Left ventricle myocardium inferior (tissue), 1 donor: Measurements from ENCODE around the gene UBXN1. TPM values are rescaled to one million over a fixed set of nuclear protein-coding genes. Genes with fewer than 3 reads are reported as not detected.
"Not testable (repeated sequence)": the region's sequence is repeated elsewhere in the genome, so short reads cannot be mapped to it uniquely, and the experiment has no call there.

ENCODE experiments used
- DNase-seq: peaks from one replicate; pipeline ENCODE4 v3.0.0-alpha.2; 2020
- H3K27ac ChIP-seq: fragments of 200-600 bp; replicated peaks from 2 replicates; pipeline ENCODE4 v1.8.0; 2021
- H3K27me3 ChIP-seq: fragments of 200-600 bp; 2 replicates; pipeline ENCODE4 v1.8.0; 2021; ENCODE audit warnings: low read depth
- H3K36me3 ChIP-seq: fragments of 200-600 bp; 2 replicates; pipeline ENCODE4 v1.8.0; 2021
- H3K4me1 ChIP-seq: fragments of 200-600 bp; 2 replicates; pipeline ENCODE4 v1.8.0; 2021
- H3K4me3 ChIP-seq: fragments of 200-600 bp; 2 replicates; pipeline ENCODE4 v1.8.0; 2021; ENCODE audit warnings: mild to moderate bottlenecking, moderate library complexity
- H3K9me3 ChIP-seq: fragments of 200-600 bp; replicated peaks from 2 replicates; pipeline ENCODE4 v1.8.0; 2021
- CTCF ChIP-seq: fragments of 200-600 bp; IDR thresholded peaks from 2 replicates; pipeline ENCODE4 v1.8.0; 2021; ENCODE audit warnings: antibody characterized with exemption, mild to moderate bottlenecking, borderline replicate concordance
- intact Hi-C: fragments of 100-400 bp; cut with micrococcal nuclease; formaldehyde crosslinking; loops from one replicate; pipeline ENCODE4 v1.11.0; 2022
- total RNA-seq: library from RNA; stranded (reverse); fragmentation: NEBNext Ultra II Directional; extraction: Animal tissue kit (Norgen Biotek cat#: 25700); gene quantifications from one replicate; pipeline ENCODE4 v1.2.1, GENCODE V29; 2021
- donor health status: DM: no; HTN: yes; CAD: no; lungs with severe emphysema.

Gene UBXN1
- total RNA-seq, 1 donor from 2014 or later, result 82.3 TPM

- no peaks in the 10 kb centered on the region for H3K9me3 ChIP-seq
- peak overlapping the region; percentile 92 for H3K4me3 ChIP-seq
- H3K27ac ChIP-seq, result peak overlapping the region; percentile 95
- no peaks in the 10 kb centered on the region for H3K27me3 ChIP-seq
- no peak for TF ChIP-seq CTCF
- intact Hi-C loops, result no loop called here
- H3K36me3 ChIP-seq, result peaks cover 50% of the 10 kb centered on the region
- DNase-seq, result no peak
- peaks cover 62% of the 10 kb centered on the region for H3K4me1 ChIP-seq
Measured at GRCh38 chr11:62677714-62678113, 1.2 kb downstream of the UBXN1 start.

GRCh38 chr11:62677156-62677555, 1.7 kb downstream of the UBXN1 start:
- intact Hi-C loops, result no loop called here
- Histone ChIP-seq H3K4me1 (peaks cover 68% of the 10 kb centered on the region), H3K4me3 (peak overlapping the region; percentile 92)

GRCh38 chr11:62676698-62677097, 2.2 kb downstream of the UBXN1 start:
- H3K4me1 ChIP-seq, result peaks cover 73% of the 10 kb centered on the region
- no peaks in the 10 kb centered on the region for H3K27me3 ChIP-seq
- no peaks in the 10 kb centered on the region for H3K9me3 ChIP-seq
- H3K4me3 ChIP-seq, result no peak overlapping the region
- no peak overlapping the region for H3K27ac ChIP-seq
- peaks cover 50% of the 10 kb centered on the region for H3K36me3 ChIP-seq
- intact Hi-C loops, result no loop called here
- no peak for DNase-seq
- TF ChIP-seq CTCF, result no peak

More at GRCh38 chr11:62677156-62677555, 1.7 kb downstream of the UBXN1 start:
- Histone ChIP-seq H3K27me3 (no peaks in the 10 kb centered on the region), H3K27ac (no peak overlapping the region), H3K36me3 (peaks cover 50% of the 10 kb centered on the region), H3K9me3 (no peaks in the 10 kb centered on the region)
- DNase-seq, result no peak
- no peak for TF ChIP-seq CTCF

- H3K4me1 ChIP-seq, result peaks cover 75% of the 10 kb centered on the region
- H3K36me3 ChIP-seq, result peaks cover 50% of the 10 kb centered on the region
- H3K27me3 ChIP-seq, H3K4me3 ChIP-seq, H3K27ac ChIP-seq, DNase-seq, H3K9me3 ChIP-seq, intact Hi-C loops: not testable (repeated sequence)
Measured at GRCh38 chr11:62675415-62675814, 3.5 kb downstream of the UBXN1 start.

- no peak for TF ChIP-seq CTCF
- Histone ChIP-seq H3K36me3 (peaks cover 50% of the 10 kb centered on the region), H3K27me3 (no peaks in the 10 kb centered on the region), H3K4me1 (peaks cover 72% of the 10 kb centered on the region), H3K4me3 (no peak overlapping the region), H3K27ac (no peak overlapping the region), H3K9me3 (no peaks in the 10 kb centered on the region)
- intact Hi-C loops, result no loop called here
- DNase-seq, result no peak
Measured at GRCh38 chr11:62673196-62673525, 5.7 kb downstream of the UBXN1 start.

- Histone ChIP-seq H3K27ac (peak within 1 kb of the TSS; percentile 91), H3K4me1 (peaks cover 72% of the 10 kb centered on the region), H3K36me3 (peaks cover 41% of the 10 kb centered on the region), H3K9me3 (no peaks in the 10 kb centered on the region), H3K4me3 (peak within 1 kb of the TSS; percentile 81), H3K27me3 (no peaks in the 10 kb centered on the region)
- intact Hi-C loops, result no loop called here
- DNase-seq, result peak; percentile 66
- no peak for TF ChIP-seq CTCF
Measured at GRCh38 chr11:62671608-62672389, 7.1 kb downstream of the UBXN1 start, which contains the start of the genes LBHD1 and UQCC3. Gene LBHD1, minus strand, starts transcription at chr11:62672267. Its CDS starts 2,236 bp downstream, at chr11:62670031. Gene UQCC3, plus strand, starts transcription at chr11:62671673. Its CDS starts 73 bp downstream, at chr11:62671746.
